ENCODE data around the gene GRIN2C. TPM values are rescaled to one million over a fixed set of nuclear protein-coding genes. Genes with fewer than 3 reads are reported as not detected.

GRIN2C gene
- total RNA-seq, 6 donors from 2014 or later: 0.17 TPM; not detected in 5

GRCh38 chr17:74815067-74815466, 44.6 kb downstream of the GRIN2C start:
- Histone ChIP-seq H3K4me1 (peaks cover 6 to 40% (median 28%) of the 10 kb centered on the region in 4 donors), H3K9me3 (no peaks in the 10 kb centered on the region), H3K36me3 (peaks cover 0 to 18% (median 14%) of the 10 kb centered on the region in 4 donors), H3K27me3 (no peaks in the 10 kb centered on the region), H3K27ac (peak overlapping the region in 1 of 4 donors; percentile 40), H3K4me3 (no peak overlapping the region)
- TF ChIP-seq POLR2AphosphoS5 (IDR thresholded peaks at IDR 0.05) (no peak), CTCF (IDR thresholded peaks at IDR 0.05) (no peak), EP300 (IDR thresholded peaks at IDR 0.05) (no peak), POLR2A (IDR thresholded peaks at IDR 0.05) (no peak)
- DNase-seq (no peak), ATAC-seq (ENCODE audit: low FRiP score in 2 of 2) (no peak)
- 96 to 98% methylated on average over 7 of the region's 7 CpGs for WGBS, 2 donors

- Histone ChIP-seq H3K27ac (no peak overlapping the region), H3K36me3 (peaks cover 0 to 13% (median 8%) of the 10 kb centered on the region in 4 donors), H3K9me3 (no peaks in the 10 kb centered on the region), H3K4me1 (peaks cover 6 to 40% (median 28%) of the 10 kb centered on the region in 4 donors), H3K27me3 (no peaks in the 10 kb centered on the region), H3K4me3 (no peak overlapping the region)
- DNase-seq (no peak), ATAC-seq (ENCODE audit: low FRiP score in 2 of 2) (no peak)
- WGBS, 2 donors: 81 to 88% methylated on average over 5 of the region's 5 CpGs
- TF ChIP-seq POLR2A (IDR thresholded peaks at IDR 0.05) (no peak), EP300 (IDR thresholded peaks at IDR 0.05) (no peak), CTCF (IDR thresholded peaks at IDR 0.05) (no peak), POLR2AphosphoS5 (IDR thresholded peaks at IDR 0.05) (no peak)
Observed at GRCh38 chr17:74814453-74814852, 45.2 kb downstream of the GRIN2C start.

GRCh38 chr17:74812109-74813009, 47.3 kb downstream of the GRIN2C start:
- Histone ChIP-seq H3K27ac (peak overlapping the region in 3 of 4 donors; percentile 36 to 79 (median 70)), H3K4me3 (peak overlapping the region in 3 of 4 donors; percentile 10 to 32 (median 31)), H3K36me3 (peaks cover 0 to 8% (median 3%) of the 10 kb centered on the region in 4 donors), H3K27me3 (no peaks in the 10 kb centered on the region), H3K9me3 (no peaks in the 10 kb centered on the region), H3K4me1 (peaks cover 6 to 40% (median 28%) of the 10 kb centered on the region in 4 donors)
- peak; percentile 32 to 71 for ATAC-seq (ENCODE audit: low FRiP score in 2 of 2)
- peak in 1 of 2 donors; percentile 78 for DNase-seq
- no peak for TF ChIP-seq POLR2AphosphoS5 (IDR thresholded peaks at IDR 0.05)
- TF ChIP-seq EP300 (IDR thresholded peaks at IDR 0.05): peak in 1 of 4 donors; percentile 4
- WGBS, 2 donors: 44 to 54% methylated on average over 23 of the region's 23 CpGs

- 93 to 94% methylated on average over 15 of the region's 15 CpGs for WGBS, 2 donors
- no peak for ATAC-seq (ENCODE audit: low FRiP score in 2 of 2)
- peaks cover 6 to 48% (median 33%) of the 10 kb centered on the region in 4 donors for H3K4me1 ChIP-seq
- H3K27me3 ChIP-seq: no peaks in the 10 kb centered on the region
- DNase-seq: no peak
- H3K27ac ChIP-seq: no peak overlapping the region
- peaks cover 0 to 10% (median 2%) of the 10 kb centered on the region in 4 donors for H3K36me3 ChIP-seq
- no peaks in the 10 kb centered on the region for H3K9me3 ChIP-seq
- no peak overlapping the region for H3K4me3 ChIP-seq
- TF ChIP-seq POLR2A (IDR thresholded peaks at IDR 0.05) (no peak), POLR2AphosphoS5 (IDR thresholded peaks at IDR 0.05) (no peak), EP300 (IDR thresholded peaks at IDR 0.05) (no peak), CTCF (IDR thresholded peaks at IDR 0.05) (no peak)
Observed at GRCh38 chr17:74810699-74811485, 48.8 kb downstream of the GRIN2C start.

Measured in upper lobe of left lung (tissue), 6 donors.